HL-60 (cell line): Measurements from ENCODE around the gene KIF27.
"Not testable (repeated sequence)": the region's sequence is repeated elsewhere in the genome, so short reads cannot be mapped to it uniquely, and the experiment has no call there.

Source experiments
- DNase-seq, 2 experiments: peaks; one replicate each; pipeline ENCODE4 v3.0.0-alpha.2; 2010 to 2020; ENCODE audit warnings: low read depth in 1 of 2, low spot score in 1 of 2
- H3K27ac ChIP-seq: fragments of 250-450 bp; sonication (Bioruptor Pico); replicated peaks from 2 replicates; pipeline ENCODE4 v1.5.1; 2020; ENCODE audit warnings: mild to moderate bottlenecking, moderate library complexity
- H3K27me3 ChIP-seq: fragments of 250-450 bp; sonication (Bioruptor Pico); 2 replicates; pipeline ENCODE4 v1.5.1; 2021; ENCODE audit warnings: mild to moderate bottlenecking, moderate library complexity; ENCODE audit not compliant: insufficient read depth, poor library complexity, severe bottlenecking
- H3K4me3 ChIP-seq: replicated peaks from 2 replicates; pipeline ENCODE4 v1.5.1; 2011; ENCODE audit warnings: mild to moderate bottlenecking, control low read depth, low read length; ENCODE audit not compliant: insufficient read depth
- CTCF ChIP-seq: IDR thresholded peaks from one replicate; pipeline ENCODE4 v1.5.1; 2011; ENCODE audit warnings: low read length, control low read depth, inconsistent platforms; ENCODE audit not compliant: insufficient read depth
- GABPA ChIP-seq: IDR thresholded peaks from 2 replicates; pipeline ENCODE4 v1.6.1; 2012; ENCODE audit warnings: low read depth
- POLR2AphosphoS5 ChIP-seq: IDR thresholded peaks from 2 replicates; pipeline ENCODE4 v1.6.1; 2012; ENCODE audit warnings: low read depth
- REST ChIP-seq: IDR thresholded peaks from 2 replicates; pipeline ENCODE4 v1.6.1; 2012; ENCODE audit warnings: low read depth; ENCODE audit not compliant: insufficient replicate concordance
- SPI1 ChIP-seq: IDR thresholded peaks from 2 replicates; pipeline ENCODE4 v1.6.1; 2012; ENCODE audit warnings: low read depth, mild to moderate bottlenecking, borderline replicate concordance

The KIF27 gene

GRCh38 chr9:83920469-83920926 lies 734 bp downstream of the KIF27 start:
- Histone ChIP-seq H3K27me3 (no peaks in the 10 kb centered on the region), H3K4me3 (peak overlapping the region; percentile 71), H3K27ac (peak overlapping the region; percentile 75)
- TF ChIP-seq GABPA (no peak), SPI1 (no peak), CTCF (no peak), POLR2AphosphoS5 (no peak), REST (no peak)
- DNase-seq: no peak

GRCh38 chr9:83919111-83919510 lies 2.1 kb downstream of the KIF27 start:
- DNase-seq: no peak

GRCh38 chr9:83912194-83912593 lies 9.0 kb downstream of the KIF27 start:
- not testable (repeated sequence) for H3K27ac ChIP-seq, H3K27me3 ChIP-seq, H3K4me3 ChIP-seq
- DNase-seq: peak in 1 of 2 experiments; percentile 39

More at GRCh38 chr9:83919111-83919510, 2.1 kb downstream of the KIF27 start:
- Histone ChIP-seq H3K4me3 (no peak overlapping the region), H3K27ac (no peak overlapping the region), H3K27me3 (no peaks in the 10 kb centered on the region)
- TF ChIP-seq POLR2AphosphoS5 (no peak), REST (no peak), CTCF (no peak), GABPA (no peak), SPI1 (no peak)

GRCh38 chr9:83906144-83906543 lies 15.1 kb downstream of the KIF27 start:
- no peak overlapping the region for H3K4me3 ChIP-seq
- TF ChIP-seq SPI1 (no peak), POLR2AphosphoS5 (no peak), GABPA (no peak), REST (no peak), CTCF (no peak)
- DNase-seq: no peak
- H3K27ac ChIP-seq: no peak overlapping the region
- no peaks in the 10 kb centered on the region for H3K27me3 ChIP-seq

GRCh38 chr9:83900615-83901014 lies 20.6 kb downstream of the KIF27 start:
- H3K27ac ChIP-seq, H3K4me3 ChIP-seq, DNase-seq, H3K27me3 ChIP-seq: not testable (repeated sequence)

GRCh38 chr9:83894301-83894700 lies 26.9 kb downstream of the KIF27 start:
- H3K4me3 ChIP-seq: not testable (repeated sequence)

More at GRCh38 chr9:83894301-83894700, 26.9 kb downstream of the KIF27 start:
- not testable (repeated sequence) for DNase-seq, H3K27me3 ChIP-seq, H3K27ac ChIP-seq
